GM12878 (cell line): ENCODE results near the gene CYP26C1. TPM values are rescaled to one million over a fixed set of nuclear protein-coding genes. Genes with fewer than 3 reads are reported as not detected.
A peak's percentile ranks its signal among the peaks of the same experiment; 100 is the strongest.

Experiments used
- ATAC-seq: fragments of 200-7000 bp; cut with Tn5 transposase; 3 replicates; pipeline ENCODE4 v1.9.1; 2020; ENCODE audit warnings: mild to moderate bottlenecking, moderate library complexity
- BruUV-seq: library from RNA; stranded (reverse); fragments of 400-500 nt; replicated peaks from 2 replicates; lab custom pipeline; 2021; lab: Mats Ljungman, UMichigan
- CTCF ChIA-PET: fragments of 300-600 bp; sonication (Branson Sonifier 250); formaldehyde crosslinking; extraction: SDS; loops from one replicate; lab custom pipeline; 2021; ENCODE audit warnings: inconsistent platforms; lab: Yijun Ruan, JAX
- POLR2A ChIA-PET: fragments of 350-600 bp; formaldehyde crosslinking; extraction: SDS; loops from one replicate; lab custom pipeline; 2021; ENCODE audit warnings: inconsistent platforms; lab: Charles Lee
- RAD21 ChIA-PET: fragments of 300-600 bp; sonication (Branson Sonifier 250); formaldehyde crosslinking; loops from one replicate; lab custom pipeline; 2023; ENCODE audit warnings: antibody characterized with exemption; ENCODE audit not compliant: unreplicated experiment; lab: Charles Lee
- SMC1A ChIA-PET: fragments of 300-600 bp; sonication (Branson Sonifier 250); formaldehyde crosslinking; loops from one replicate; lab custom pipeline; 2023; ENCODE audit not compliant: unreplicated experiment, uncharacterized antibody; lab: Charles Lee
- DNase-seq: peaks from one replicate; pipeline ENCODE4 v3.0.0-alpha.2; 2011; ENCODE audit warnings: low read depth, low spot score
- FAIRE-seq: peaks from 3 replicates; lab custom pipeline; 2011; peaks lifted over from hg19 to GRCh38; lab: Jason Lieb, UNC
- H2AFZ ChIP-seq: 2 replicates; pipeline ENCODE4 v1.6.0; 2011; ENCODE audit warnings: low read depth, low read length, control low read depth; ENCODE audit not compliant: control insufficient read depth
- H3K27ac ChIP-seq: 2 replicates; pipeline ENCODE4 v1.5.1; 2011; ENCODE audit warnings: control low read depth; ENCODE audit not compliant: control insufficient read depth, insufficient read depth
- H3K27me3 ChIP-seq, 2 experiments: replicated peaks in 1 of 2; 2 replicates each; pipeline versions ENCODE4 v1.6.0 to v1.6.1; 2011; ENCODE audit warnings: low read length in 1 of 2; ENCODE audit not compliant: control insufficient read depth in 2 of 2, insufficient read depth in 2 of 2
- H3K36me3 ChIP-seq, 2 experiments: 2 replicates each; pipeline ENCODE4 v1.5.1; 2011; ENCODE audit warnings: low read length in 1 of 2; ENCODE audit not compliant: control insufficient read depth in 2 of 2, insufficient read depth in 2 of 2
- H3K4me1 ChIP-seq: 2 replicates; pipeline ENCODE4 v1.6.1; 2011; ENCODE audit warnings: mild to moderate bottlenecking, low read length, moderate library complexity, mixed read lengths; ENCODE audit not compliant: control insufficient read depth, insufficient read depth
- H3K4me2 ChIP-seq: 2 replicates; pipeline ENCODE4 v1.6.0; 2011; ENCODE audit warnings: control low read depth; ENCODE audit not compliant: control insufficient read depth, insufficient read depth
- H3K4me3 ChIP-seq: fragments of 200-600 bp; sonication (generic); 2 replicates; pipeline ENCODE4 v1.5.1; 2016
- H3K79me2 ChIP-seq: 2 replicates; pipeline ENCODE4 v1.6.0; 2011; ENCODE audit warnings: low read length; ENCODE audit not compliant: control insufficient read depth, insufficient read depth
- H3K9ac ChIP-seq: 2 replicates; pipeline ENCODE4 v1.8.0; 2011; ENCODE audit warnings: low read length, control low read depth, mixed read lengths; ENCODE audit not compliant: control insufficient read depth, insufficient read depth
- H3K9me3 ChIP-seq: replicated peaks from 3 replicates; pipeline ENCODE4 v1.5.1; 2011; ENCODE audit warnings: mild to moderate bottlenecking, low read length; ENCODE audit not compliant: control insufficient read depth, insufficient read depth
- H4K20me1 ChIP-seq: 2 replicates; pipeline ENCODE4 v1.6.0; 2011; ENCODE audit not compliant: control insufficient read depth, insufficient read depth
- BCL3 ChIP-seq: IDR thresholded peaks from 2 replicates; pipeline ENCODE4 v1.6.1; 2011; ENCODE audit warnings: borderline replicate concordance, low read depth, mild to moderate bottlenecking, moderate library complexity, low read length; ENCODE audit not compliant: insufficient read depth, poor library complexity, severe bottlenecking
- BHLHE40 ChIP-seq, 2 experiments: fragments of 450-650 bp in 1 of 2; IDR thresholded peaks; 2 replicates each; pipeline ENCODE4 v1.6.1; 2011 to 2017; ENCODE audit warnings: low read depth in 2 of 2, borderline replicate concordance in 1 of 2, improper control_type of control experiment in 1 of 2, low read length in 1 of 2, mild to moderate bottlenecking in 1 of 2
- FOS ChIP-seq: IDR thresholded peaks from 3 replicates; pipeline ENCODE4 v1.6.1; 2011; ENCODE audit warnings: borderline replicate concordance; ENCODE audit not compliant: insufficient read length; ENCODE audit errors: extremely low read depth
- FOXK2 ChIP-seq: fragments of 450-650 bp; IDR thresholded peaks from 2 replicates; pipeline ENCODE4 v1.6.1; 2017; ENCODE audit warnings: mild to moderate bottlenecking, moderate library complexity
- IKZF2 ChIP-seq, 2 experiments: fragments of 450-650 bp; IDR thresholded peaks; 2 replicates each; pipeline ENCODE4 v1.6.1; 2017; ENCODE audit warnings: mild to moderate bottlenecking in 2 of 2, moderate library complexity in 2 of 2
- KLF5 ChIP-seq: fragments of 450-650 bp; IDR thresholded peaks from 2 replicates; pipeline ENCODE4 v1.6.1; 2014; ENCODE audit warnings: mild to moderate bottlenecking; ENCODE audit not compliant: partially characterized antibody
- MTA3 ChIP-seq: IDR thresholded peaks from 2 replicates; pipeline ENCODE4 v1.6.1; 2012; ENCODE audit warnings: low read length, inconsistent platforms, borderline replicate concordance
- MXI1 ChIP-seq: fragments of 150-350 bp; IDR thresholded peaks from 2 replicates; pipeline ENCODE4 v1.6.1; 2011; ENCODE audit warnings: low read depth, mild to moderate bottlenecking, inconsistent platforms, low read length, improper control_type of control experiment
- SIN3A ChIP-seq: IDR thresholded peaks from 2 replicates; pipeline ENCODE4 v1.6.1; 2012; ENCODE audit warnings: low read depth, low read length, improper control_type of control experiment
- SMARCA5 ChIP-seq: fragments of 450-650 bp; IDR thresholded peaks from 2 replicates; pipeline ENCODE4 v1.6.1; 2017; ENCODE audit warnings: mild to moderate bottlenecking
- SMC3 ChIP-seq: IDR thresholded peaks from 2 replicates; pipeline ENCODE4 v1.6.1; 2011; ENCODE audit warnings: low read length, improper control_type of control experiment, borderline replicate concordance
- SRF ChIP-seq, 2 experiments: IDR thresholded peaks; 2 replicates each; pipeline ENCODE4 v1.6.1; 2011; ENCODE audit warnings: low read depth in 2 of 2, low read length in 2 of 2, mild to moderate bottlenecking in 1 of 2, moderate library complexity in 1 of 2
- USF1 ChIP-seq: IDR thresholded peaks from 2 replicates; pipeline ENCODE4 v1.6.1; 2011; ENCODE audit warnings: borderline replicate concordance, low read depth, mild to moderate bottlenecking, moderate library complexity, mixed read lengths, low read length; ENCODE audit not compliant: insufficient read depth; ENCODE audit errors: extremely low read length
- ZBED1 ChIP-seq: IDR thresholded peaks from 2 replicates; pipeline ENCODE4 v1.6.1; 2016; ENCODE audit warnings: borderline replicate concordance
- ZSCAN29 ChIP-seq: fragments of 450-650 bp; IDR thresholded peaks from 2 replicates; pipeline ENCODE4 v1.6.1; 2017; ENCODE audit warnings: mild to moderate bottlenecking, moderate library complexity
- WGBS: methylation state at CpG from one replicate; pipeline ENCODE4 v1.1.6; 2016; ENCODE audit warnings: low lambda C conversion rate; ENCODE audit not compliant: insufficient replicate concordance, insufficient coverage; ENCODE audit errors: missing lambda C conversion rate; 5-methylcytosine and 5-hydroxymethylcytosine counted together
- in situ Hi-C: fragments of 300-500 bp; cut with MboI; formaldehyde crosslinking; loops from 9 replicates; pipeline ENCODE4 v1.14.3; 2018; ENCODE audit warnings: mixed read lengths
- intact Hi-C: fragments of 100-400 bp; cut with micrococcal nuclease; formaldehyde crosslinking; loops from one replicate; pipeline ENCODE4 v1.14.2; 2022; ENCODE audit not compliant: unreplicated experiment
- polyA plus RNA-seq, 11 experiments: library from polyadenylated mRNA; depleted of rRNA in 4 of 11; unstranded in 6 of 11; stranded (reverse) in 5 of 11; fragments of >200 nt; fragmentation: Nextera tagmentation in 4 of 11; fragmentation: Illumina TruSeq in 1 of 11; extraction: Ambion mirVana in 4 of 11; extraction: Trizol in 1 of 11; gene quantifications; 1 replicate in 1 of 11; 2 replicates in 10 of 11; pipeline versions ENCODE4 v1.2.1 to v1.2.3, GENCODE V29; 2011 to 2016; ENCODE audit warnings: inconsistent platforms in 2 of 11, missing spikeins in 2 of 11, low read depth in 1 of 11
- total RNA-seq, 4 experiments: library from RNA; depleted of rRNA in 3 of 4; stranded (reverse); fragments of >200 nt in 3 of 4; fragmentation: Illumina TruSeq in 1 of 4; extraction: Trizol in 1 of 4; gene quantifications; 2 replicates each; pipeline versions ENCODE4 v1.2.1 to v1.2.3, GENCODE V29; 2013 to 2021

The CYP26C1 gene
- total and polyA plus RNA-seq, 10 of the 15 experiments (the other 5 are each of a cell fraction or from before 2014, with no cell fraction given): under 0.01 to 0.08 TPM; not detected in 8

DNA sequence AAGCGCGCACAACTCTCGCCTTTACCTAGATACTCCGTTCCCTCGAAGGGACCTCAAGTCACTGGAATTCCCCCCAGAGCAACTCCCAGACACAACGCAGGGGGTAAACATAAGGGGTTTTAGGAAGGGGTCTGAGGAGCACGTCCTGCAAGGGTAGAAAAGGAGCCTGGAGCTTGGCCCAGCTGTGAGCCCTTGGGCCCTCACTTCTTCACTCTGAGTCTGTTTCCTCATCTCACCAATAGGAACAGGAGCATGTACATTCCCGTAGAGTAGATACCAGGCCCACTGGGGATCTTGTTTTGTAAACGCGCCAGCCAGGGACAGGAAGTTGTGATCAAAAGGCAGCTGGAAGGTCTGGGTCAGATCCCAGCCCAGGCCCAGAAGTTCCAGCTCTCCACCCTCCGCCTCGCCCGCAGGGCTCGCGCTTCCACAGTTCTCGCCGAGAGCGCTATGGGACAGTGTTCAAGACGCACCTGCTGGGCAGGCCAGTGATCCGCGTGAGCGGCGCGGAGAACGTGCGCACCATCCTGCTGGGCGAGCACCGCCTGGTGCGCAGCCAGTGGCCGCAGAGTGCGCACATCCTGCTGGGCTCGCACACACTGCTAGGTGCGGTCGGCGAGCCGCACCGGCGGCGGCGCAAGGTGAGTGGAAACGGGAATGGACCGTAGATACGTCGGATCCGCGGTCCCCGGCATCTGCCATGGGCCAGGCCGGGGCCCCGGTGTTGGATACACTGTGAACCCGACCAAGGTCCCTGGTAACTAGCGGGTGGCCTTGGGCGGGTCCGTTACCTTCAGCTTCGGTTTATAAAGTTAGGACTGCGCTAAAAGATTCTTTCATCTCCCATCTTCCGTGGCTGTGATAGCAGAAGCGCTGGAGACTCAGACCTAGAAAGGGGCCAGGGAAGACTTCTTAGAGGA lies 1.3 kb downstream of the CYP26C1 start:
- H3K79me2 ChIP-seq: no peaks in the 10 kb centered on the region
- H3K36me3 ChIP-seq: no peaks in the 10 kb centered on the region
- RAD21 ChIA-PET: no interaction called here
- 30% methylated on average over 56 of the region's 57 CpGs for WGBS
- H3K9ac ChIP-seq: no peak overlapping the region
- TF ChIP-seq MXI1: no peak
- TF ChIP-seq USF1: no peak
- TF ChIP-seq SRF (IDR thresholded peaks at IDR 0.05; ENCODE audit: low read depth in 2 of 2, low read length in 2 of 2): no peak
- TF ChIP-seq SMARCA5: no peak
- TF ChIP-seq BCL3: no peak
- TF ChIP-seq MTA3: no peak
- TF ChIP-seq ZSCAN29: no peak
- no peak for TF ChIP-seq ZBED1
- no peak for TF ChIP-seq SIN3A
- TF ChIP-seq SMC3: no peak
- no peak for TF ChIP-seq FOS
- no peak for TF ChIP-seq BHLHE40 (IDR thresholded peaks at IDR 0.05; ENCODE audit: borderline replicate concordance in 1 of 2, low read depth in 2 of 2, low read length in 1 of 2)
- TF ChIP-seq FOXK2: no peak
- TF ChIP-seq IKZF2 (IDR thresholded peaks at IDR 0.05): no peak
- TF ChIP-seq KLF5: no peak
- CTCF ChIA-PET: interaction anchor here (0.9 to 1.3 kb wide), 2 partner anchors 8 to 10 kb away, joined by 3 to 4 read pairs; no protein-coding TSS in a partner anchor
- in situ Hi-C loops (no loop called here), intact Hi-C loops (no loop called here)
- no peak overlapping the region for H3K4me3 ChIP-seq
- SMC1A ChIA-PET: no interaction called here
- no peaks in the 10 kb centered on the region for H3K9me3 ChIP-seq
- peak; percentile 63 for ATAC-seq
- no peaks in the 10 kb centered on the region for H4K20me1 ChIP-seq
- no peak overlapping the region; the same call in 1 of the 2 replicates for H2AFZ ChIP-seq
- H3K27ac ChIP-seq: no peak overlapping the region
- no TSS peak for BruUV-seq
- 0 out of 2 replicates have a peak overlapping the region, but pooled peaks have one; percentile 22 for H3K4me2 ChIP-seq
- H3K27me3 ChIP-seq: peaks cover 5 to 19% of the 10 kb centered on the region in 2 experiments
- POLR2A ChIA-PET: no interaction called here
- DNase-seq: no peak
- H3K4me1 ChIP-seq: no peaks in the 10 kb centered on the region
- FAIRE-seq: no peak
